Caki2 (cell line): ENCODE results near the gene GP1BA. TPM values are rescaled to one million over a fixed set of nuclear protein-coding genes. Genes with fewer than 3 reads are reported as not detected.

Source experiments
- DNase-seq: peaks from one replicate; pipeline ENCODE4 v3.0.0-alpha.2; 2015; ENCODE audit warnings: low read depth
- in situ Hi-C: cut with HindIII; loops from 2 replicates; pipeline ENCODE4 v1.10.0; 2016; ENCODE audit warnings: low sequenced_read_pairs, low pct_unique_long_range_greater_than_20kb, mixed read lengths
- total RNA-seq: library from RNA; depleted of rRNA; stranded (reverse); fragments of >200 nt; shearing (Covaris generic); gene quantifications from 2 replicates; pipeline ENCODE4 v1.2.3, GENCODE V29; 2014; ENCODE audit warnings: low replicate concordance

GP1BA gene
- total RNA-seq, 1 experiment from 2014 or later = not detected

DNA sequence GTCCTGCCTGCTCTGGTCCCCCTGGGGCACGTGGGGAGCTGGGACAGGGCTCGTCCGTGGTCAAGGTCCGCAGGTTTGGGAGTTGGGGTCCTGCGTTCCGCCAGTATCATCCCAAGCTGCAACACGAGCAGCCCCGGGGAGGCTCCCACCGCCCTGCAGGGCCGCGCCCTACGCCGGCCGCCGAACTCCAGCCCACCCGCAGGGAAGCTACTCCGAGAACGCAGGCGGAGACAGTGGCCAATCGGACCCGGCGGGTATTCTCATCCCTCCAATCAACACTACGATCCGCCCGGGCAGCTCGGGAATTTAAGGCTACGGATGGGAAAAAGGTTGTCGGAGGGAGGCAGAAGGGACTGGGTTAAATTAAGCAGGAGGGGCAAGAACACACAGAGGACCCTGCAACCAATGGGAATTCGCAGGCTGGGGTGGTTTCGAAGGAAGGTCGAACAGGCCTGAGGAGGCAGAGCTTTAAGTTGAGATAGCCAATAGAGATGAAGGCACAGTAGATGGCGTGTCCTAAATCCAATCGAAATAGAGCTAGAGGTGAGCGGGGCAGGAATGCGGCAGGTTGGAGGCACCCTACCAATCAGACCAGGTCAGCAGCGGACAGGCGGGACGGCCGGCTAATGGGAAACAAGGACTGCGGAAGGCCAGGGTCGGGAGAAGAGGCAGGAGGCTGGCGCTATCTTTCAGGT is 34.9 kb downstream of the GP1BA start:
- in situ Hi-C loops = no loop called here
- DNase-seq = peak; percentile 99

DNA sequence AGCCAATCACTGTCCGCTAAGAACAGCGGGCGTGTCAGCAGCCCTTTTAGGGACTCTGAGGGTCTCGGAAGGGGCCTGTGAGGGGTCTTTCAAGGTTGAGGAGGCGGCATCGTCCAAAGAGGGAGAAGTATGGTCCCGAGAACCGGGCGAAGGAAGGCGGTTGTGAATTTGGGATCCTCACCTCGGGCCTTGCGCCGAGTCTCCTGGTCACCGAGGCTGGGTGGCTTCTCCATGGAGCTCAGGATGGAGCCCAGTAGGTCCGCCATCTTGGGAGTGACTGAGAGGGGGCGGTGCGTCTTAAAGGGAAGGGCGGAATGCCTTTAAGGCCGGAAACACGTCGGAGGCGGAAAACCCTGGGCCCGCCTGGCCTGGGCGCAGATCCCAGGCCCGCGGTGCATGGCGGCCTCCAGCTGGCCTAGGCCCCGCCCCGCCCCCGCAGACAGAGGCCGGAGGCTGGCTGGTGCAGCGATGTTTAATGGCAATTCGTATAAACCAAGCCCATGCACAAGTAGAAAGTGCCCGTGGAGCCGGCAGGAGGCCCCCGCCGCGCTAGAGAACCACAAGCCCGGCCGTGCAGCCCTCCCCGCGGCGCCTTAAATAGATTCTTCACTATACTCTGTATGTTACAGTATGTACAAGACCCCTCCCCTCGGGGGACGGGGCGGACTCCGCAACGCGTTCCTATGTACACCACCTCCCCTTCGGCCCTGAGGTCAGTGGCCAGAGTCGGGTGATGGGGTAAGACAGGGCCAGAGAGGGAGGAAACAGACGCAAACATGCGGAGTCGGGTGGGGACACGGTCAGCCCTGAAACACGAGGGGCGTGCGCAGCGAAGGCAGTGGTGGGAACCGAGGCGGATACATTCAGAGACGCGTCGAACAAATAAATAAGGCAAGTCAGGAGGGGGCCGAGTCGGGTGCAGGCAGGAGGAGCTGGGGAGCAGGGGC is 35.7 kb downstream of the GP1BA start, which contains the start of gene SPAG7:
Gene SPAG7, minus strand, starts transcription at position 279 of the 947 bp plus-strand sequence. Its CDS starts 13 bp downstream, at position 266.
- in situ Hi-C loops = no loop called here
- DNase-seq = peak; percentile 98

- DNase-seq = peak; percentile 77
Measured at GRCh38 chr17:4968486-4969046, 36.5 kb downstream of the GP1BA start.

GRCh38 chr17:4969047-4969550 is 37.0 kb downstream of the GP1BA start:
- DNase-seq = peak; percentile 72
- in situ Hi-C loops = no loop called here

More at GRCh38 chr17:4968486-4969046, 36.5 kb downstream of the GP1BA start:
- in situ Hi-C loops = no loop called here

DNA sequence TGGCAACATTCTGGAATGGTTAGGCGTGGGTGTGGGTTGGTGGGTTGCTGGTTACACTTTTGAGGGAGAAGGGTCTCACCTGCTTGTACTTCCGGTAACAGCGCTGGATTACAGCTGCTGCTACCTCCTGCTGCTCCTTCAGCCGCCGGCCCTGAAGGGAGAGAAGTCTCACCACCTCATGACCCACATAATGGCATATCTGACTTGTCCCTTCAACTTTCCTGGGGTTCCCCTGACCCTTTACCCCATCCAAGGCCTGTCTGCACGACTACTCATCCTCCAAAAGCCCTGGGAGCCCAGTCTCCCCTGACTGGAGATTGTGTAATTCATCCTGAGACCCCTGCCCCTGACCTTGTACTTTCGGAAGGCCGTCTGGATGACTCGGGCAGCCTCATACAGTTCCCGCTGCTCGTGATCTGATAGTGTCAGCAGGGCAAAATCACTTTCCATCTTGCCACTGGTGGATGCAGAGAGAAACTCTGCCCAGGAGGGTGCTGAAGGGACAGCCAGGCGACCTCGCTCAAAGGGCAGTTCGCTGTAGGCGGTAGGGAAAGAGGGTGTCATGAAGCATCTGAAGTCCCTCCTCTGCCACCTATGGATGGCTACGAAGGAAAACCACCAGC is 37.6 kb downstream of the GP1BA start:
- in situ Hi-C loops = no loop called here
- no peak for DNase-seq

DNA sequence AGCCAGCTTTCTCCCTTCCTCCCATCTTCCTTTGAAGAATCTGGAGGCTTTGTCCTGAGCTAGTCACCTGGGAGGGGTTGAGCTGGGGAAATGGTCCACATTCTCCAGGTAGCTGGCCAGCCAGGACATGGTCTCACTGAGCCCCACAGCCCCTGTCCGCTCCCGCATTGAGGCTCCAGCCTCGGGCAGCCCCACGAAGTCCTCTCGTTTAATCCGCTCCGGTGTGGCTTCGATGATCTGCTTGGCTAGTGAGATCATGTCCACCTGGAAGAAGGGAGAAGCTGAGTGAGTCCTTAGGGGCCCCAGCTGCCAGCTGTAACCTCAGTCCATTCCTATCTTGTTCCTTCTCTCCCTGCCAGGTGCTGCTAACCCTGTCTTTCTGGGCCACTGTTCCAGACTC is 38.2 kb downstream of the GP1BA start:
- DNase-seq = no peak
- in situ Hi-C loops = no loop called here

- DNase-seq = no peak
- in situ Hi-C loops = no loop called here
Measured at GRCh38 chr17:4971826-4972225, 39.7 kb downstream of the GP1BA start.

GRCh38 chr17:4972322-4972721 is 40.2 kb downstream of the GP1BA start:
- no peak for DNase-seq
- in situ Hi-C loops = no loop called here

GRCh38 chr17:4972752-4973151 is 40.7 kb downstream of the GP1BA start:
- no peak for DNase-seq
- in situ Hi-C loops = no loop called here

DNA sequence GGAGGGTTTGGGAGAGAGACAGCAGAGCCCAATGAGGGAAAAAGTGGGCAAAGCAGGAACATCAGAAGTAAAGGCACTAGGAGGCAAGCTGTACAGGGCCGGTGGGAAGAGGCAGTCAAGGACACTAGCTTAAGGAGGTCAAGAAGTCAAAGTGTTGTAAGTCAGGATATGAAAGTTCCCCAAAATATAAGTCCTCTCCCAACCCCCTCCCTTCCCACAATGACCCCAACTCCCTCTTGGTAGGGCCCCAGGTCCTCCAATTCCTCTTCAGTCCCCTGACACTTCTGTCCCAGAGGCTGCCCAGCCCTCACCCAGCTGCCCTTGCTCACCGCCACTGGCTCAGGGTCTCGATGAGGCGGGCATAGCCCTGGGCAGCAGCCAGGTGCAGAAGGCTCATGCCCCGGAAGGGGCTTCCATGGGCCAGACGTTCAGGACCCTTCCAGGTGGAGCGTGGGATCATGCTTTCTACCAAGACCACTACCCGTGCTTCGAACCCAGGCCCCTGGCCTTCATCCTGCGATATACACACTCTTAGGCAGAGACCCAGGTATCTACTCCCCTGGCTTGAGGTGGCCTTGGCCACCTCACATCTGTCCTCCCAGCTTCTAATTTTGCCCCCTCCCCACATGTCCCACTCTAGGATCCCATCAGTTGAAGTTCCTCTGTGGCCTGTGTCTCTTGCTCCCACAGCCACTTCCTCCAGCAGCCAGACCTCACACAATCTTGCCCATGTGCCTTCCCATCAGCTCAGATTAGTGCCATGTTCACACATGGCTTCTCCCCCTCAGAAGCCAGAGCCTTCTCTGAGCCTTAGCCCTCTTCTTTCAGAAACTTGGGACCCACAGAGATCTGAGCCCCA is 41.4 kb downstream of the GP1BA start:
- in situ Hi-C loops = no loop called here
- DNase-seq = no peak

DNA sequence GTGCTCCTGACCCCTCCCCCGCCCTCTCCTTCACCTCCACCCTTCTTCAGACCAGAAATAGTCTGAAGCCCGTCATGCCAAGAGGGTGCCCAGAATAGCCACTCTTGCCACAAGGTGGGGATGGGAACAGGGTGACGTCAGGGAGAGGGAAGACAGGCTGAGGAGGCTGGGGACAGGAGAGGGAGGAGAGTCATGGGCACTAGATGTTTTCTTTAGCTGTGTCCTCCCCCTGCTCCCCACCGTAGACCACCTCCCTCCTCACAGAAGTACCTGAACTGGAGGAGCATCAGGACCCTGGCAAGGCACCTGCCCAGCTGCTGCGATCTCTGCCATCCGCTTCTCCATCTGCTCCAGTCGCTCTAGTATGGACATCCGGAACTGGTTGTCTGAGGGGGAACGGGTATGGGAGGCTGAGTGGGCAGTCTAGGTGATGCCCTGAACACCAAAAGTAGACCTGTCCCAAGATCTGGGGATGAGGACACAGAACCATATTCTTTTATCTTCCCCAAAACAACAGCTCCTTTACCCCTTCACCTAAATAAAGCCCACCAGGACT is 42.1 kb downstream of the GP1BA start:
- no peak for DNase-seq
- in situ Hi-C loops = no loop called here

GRCh38 chr17:4978726-4979125 is 46.6 kb downstream of the GP1BA start:
- DNase-seq = no peak
- in situ Hi-C loops = no loop called here

- in situ Hi-C loops = no loop called here
Measured at GRCh38 chr17:4980644-4981216, 48.7 kb downstream of the GP1BA start.

DNA sequence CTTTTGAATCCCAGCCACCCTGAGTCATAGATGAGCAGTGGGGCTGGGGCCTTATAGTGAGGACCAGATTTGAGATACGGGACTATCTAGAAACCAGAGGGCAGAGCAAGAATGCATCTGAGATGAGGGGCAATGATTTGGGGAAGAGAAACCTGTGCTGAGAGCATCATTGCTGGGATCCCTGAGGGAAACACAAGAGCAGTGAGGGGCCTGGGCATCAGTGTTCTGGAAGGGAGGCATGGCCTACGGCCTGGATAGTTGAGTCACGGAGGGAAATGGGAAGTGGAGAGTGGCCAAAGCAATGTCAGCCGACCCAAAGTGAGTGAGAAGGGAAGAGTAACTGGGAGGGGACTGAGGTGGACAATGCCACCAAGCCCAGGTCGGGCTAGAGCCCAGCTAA is 50.2 kb downstream of the GP1BA start:
- no peak for DNase-seq
- in situ Hi-C loops = no loop called here

More at GRCh38 chr17:4980644-4981216, 48.7 kb downstream of the GP1BA start:
- no peak for DNase-seq
